Endodermal cell (in vitro differentiated cells): ENCODE data around the gene CNTNAP5. TPM values are rescaled to one million over a fixed set of nuclear protein-coding genes. Genes with fewer than 3 reads are reported as not detected.

Source experiments
- DNase-seq: peaks from one replicate; pipeline ENCODE4 v3.0.0-alpha.2; 2017
- H3K27ac ChIP-seq: 2 replicates; pipeline ENCODE4 v1.5.1; 2013; ENCODE audit warnings: mild to moderate bottlenecking, low read depth, low read length, moderate library complexity
- H3K27me3 ChIP-seq: 2 replicates; pipeline ENCODE4 v1.6.1; 2013; ENCODE audit warnings: mild to moderate bottlenecking, low read length, moderate library complexity; ENCODE audit not compliant: insufficient read depth, control insufficient read depth, poor library complexity, severe bottlenecking
- H3K36me3 ChIP-seq: 2 replicates; pipeline ENCODE4 v1.7.0; 2013; ENCODE audit warnings: mild to moderate bottlenecking, low read length, moderate library complexity; ENCODE audit not compliant: control insufficient read depth, insufficient read depth
- H3K4me1 ChIP-seq: one replicate; pipeline ENCODE4 v1.7.0; 2013; ENCODE audit warnings: low read length; ENCODE audit not compliant: control insufficient read depth, insufficient read depth
- H3K4me3 ChIP-seq: 2 replicates; pipeline ENCODE4 v1.5.1; 2013; ENCODE audit warnings: mild to moderate bottlenecking, low read length, moderate library complexity
- H3K9ac ChIP-seq: 2 replicates; pipeline ENCODE4 v1.6.1; 2013; ENCODE audit warnings: mild to moderate bottlenecking, low read length, moderate library complexity; ENCODE audit not compliant: poor library complexity, severe bottlenecking; ENCODE audit errors: extremely low read depth
- H3K9me3 ChIP-seq: 2 replicates; pipeline ENCODE4 v1.6.1; 2013; ENCODE audit warnings: mild to moderate bottlenecking, low read length, moderate library complexity; ENCODE audit not compliant: control insufficient read depth
- H3K27ac Mint-ChIP-seq: 2 replicates; pipeline ENCODE4 v1.8.0; 2020; ENCODE audit warnings: mixed read lengths
- H3K27me3 Mint-ChIP-seq: 2 replicates; pipeline ENCODE4 v1.8.0; 2021; ENCODE audit warnings: mild to moderate bottlenecking, mixed read lengths; ENCODE audit not compliant: insufficient read depth
- H3K36me3 Mint-ChIP-seq: 2 replicates; pipeline ENCODE4 v1.8.0; 2020; ENCODE audit warnings: low read depth, mixed read lengths
- H3K4me1 Mint-ChIP-seq: 2 replicates; pipeline ENCODE4 v1.8.0; 2020; ENCODE audit warnings: mixed read lengths
- H3K4me3 Mint-ChIP-seq: 2 replicates; pipeline ENCODE4 v1.8.0; 2020; ENCODE audit warnings: mild to moderate bottlenecking, moderate library complexity, mixed read lengths
- H3K9me3 Mint-ChIP-seq: 2 replicates; pipeline ENCODE4 v1.8.0; 2020; ENCODE audit warnings: mild to moderate bottlenecking, mixed read lengths
- CTCF ChIP-seq: fragments of 200-600 bp; sonication (generic); conservative IDR thresholded peaks from 2 replicates; pipeline ENCODE4 v1.5.0; 2021; ENCODE audit warnings: antibody characterized with exemption, mild to moderate bottlenecking
- WGBS, 2 experiments: methylation state at CpG; one replicate each; pipeline versions ENCODE4 v1.1.5 to v1.1.7; 2013; ENCODE audit warnings: missing lambda C conversion rate in 2 of 2, mixed read lengths in 1 of 2; ENCODE audit not compliant: insufficient coverage in 1 of 2, insufficient read length in 1 of 2; 5-methylcytosine and 5-hydroxymethylcytosine counted together
- total RNA-seq, 2 donors: library from RNA; stranded (reverse); fragmentation: NEBNext Ultra II Directional in 1 of 2; extraction: Animal tissue kit (Norgen Biotek cat#: 25700) in 1 of 2; gene quantifications; 2 replicates in 1 of 2; 3 replicates in 1 of 2; pipeline ENCODE4 v1.2.1, GENCODE V29; 2021

Gene CNTNAP5
- total RNA-seq, 2 donors from 2014 or later = 0.70 to 4.4 TPM

DNA sequence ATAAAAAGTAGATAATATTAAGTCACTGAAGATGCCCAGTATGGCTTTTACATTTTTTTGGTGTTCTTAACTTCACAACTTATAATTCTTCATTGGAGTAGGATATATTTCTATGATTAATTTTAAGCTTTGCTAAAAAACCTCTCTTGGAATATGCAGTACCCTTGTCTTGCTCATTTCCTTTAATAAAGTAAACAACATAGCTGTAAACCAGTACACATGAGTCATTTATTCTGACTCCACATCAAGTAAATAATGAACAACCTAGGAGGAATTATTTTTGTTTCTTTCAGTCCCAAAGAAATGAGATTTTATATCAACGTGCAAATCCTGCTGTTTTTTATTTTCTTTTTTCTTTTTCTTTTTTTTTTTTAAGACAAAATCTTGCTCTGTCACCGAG lies 869.1 kb downstream of the CNTNAP5 start:
- Histone ChIP-seq H3K36me3 (no peaks in the 10 kb centered on the region), H3K9me3 (no peaks in the 10 kb centered on the region), H3K27me3 (peaks cover 6% of the 10 kb centered on the region), H3K9ac (no peak overlapping the region), H3K4me1 (peaks cover 6% of the 10 kb centered on the region), H3K27ac (no peak overlapping the region), H3K4me3 (no peak overlapping the region)
- H3K9me3 Mint-ChIP-seq = no peaks in the 10 kb centered on the region
- DNase-seq = no peak
- no peak overlapping the region for H3K4me3 Mint-ChIP-seq
- H3K4me1 Mint-ChIP-seq = peaks cover 5% of the 10 kb centered on the region
- H3K27me3 Mint-ChIP-seq = no peaks in the 10 kb centered on the region
- 92% methylated on average over 2 of the region's 2 CpGs; no CpG with 5 or more reads in 1 of the 2 experiments for WGBS, 2 experiments
- no peak overlapping the region for H3K27ac Mint-ChIP-seq
- H3K36me3 Mint-ChIP-seq = no peaks in the 10 kb centered on the region
- TF ChIP-seq CTCF = no peak

DNA sequence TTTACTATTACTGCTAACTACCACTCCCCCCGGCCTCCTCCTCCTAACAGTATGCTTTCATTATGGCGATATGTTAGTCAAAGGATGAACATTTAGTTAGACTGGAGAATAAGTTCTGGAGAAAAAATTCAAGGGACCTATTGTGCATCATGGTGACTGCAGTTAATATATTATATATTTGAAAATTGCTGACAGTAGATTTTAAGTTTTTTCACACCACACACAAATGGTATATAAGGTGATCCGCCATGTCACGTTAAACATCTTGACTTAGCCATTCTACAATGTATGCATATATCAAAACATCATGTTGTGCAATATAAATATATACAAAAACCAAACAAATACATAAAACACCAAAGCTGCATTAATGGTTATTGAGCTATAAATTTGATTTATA lies 873.7 kb downstream of the CNTNAP5 start:
- no peak overlapping the region for H3K4me3 Mint-ChIP-seq
- no peaks in the 10 kb centered on the region for H3K27me3 Mint-ChIP-seq
- WGBS, 2 experiments = 96% methylated on average over 3 of the region's 4 CpGs; no CpG with 5 or more reads in 1 of the 2 experiments
- Histone ChIP-seq H3K27me3 (no peaks in the 10 kb centered on the region), H3K27ac (no peak overlapping the region), H3K36me3 (no peaks in the 10 kb centered on the region), H3K9ac (no peak overlapping the region), H3K4me1 (no peaks in the 10 kb centered on the region), H3K4me3 (no peak overlapping the region), H3K9me3 (no peaks in the 10 kb centered on the region)
- no peaks in the 10 kb centered on the region for H3K4me1 Mint-ChIP-seq
- H3K36me3 Mint-ChIP-seq = no peaks in the 10 kb centered on the region
- no peak for DNase-seq
- no peaks in the 10 kb centered on the region for H3K9me3 Mint-ChIP-seq
- no peak for TF ChIP-seq CTCF
- no peak overlapping the region for H3K27ac Mint-ChIP-seq

- H3K4me3 ChIP-seq = no peak overlapping the region
- H3K4me3 Mint-ChIP-seq = no peak overlapping the region
- no peaks in the 10 kb centered on the region for H3K9me3 Mint-ChIP-seq
- H3K36me3 Mint-ChIP-seq = no peaks in the 10 kb centered on the region
- H3K4me1 Mint-ChIP-seq = peaks cover 6% of the 10 kb centered on the region
- H3K9me3 ChIP-seq = no peaks in the 10 kb centered on the region
- WGBS, 2 experiments = 88 to 100% methylated on average over 2 of the region's 2 CpGs
- H3K27ac Mint-ChIP-seq = no peak overlapping the region
- no peaks in the 10 kb centered on the region for H3K36me3 ChIP-seq
- H3K27me3 Mint-ChIP-seq = no peaks in the 10 kb centered on the region
- no peak overlapping the region for H3K27ac ChIP-seq
- no peaks in the 10 kb centered on the region for H3K4me1 ChIP-seq
- no peak for DNase-seq
- no peaks in the 10 kb centered on the region for H3K27me3 ChIP-seq
- H3K9ac ChIP-seq = no peak overlapping the region
- no peak for TF ChIP-seq CTCF
Observed at GRCh38 chr2:124908411-124908810, 883.3 kb downstream of the CNTNAP5 start.
